Esophagus muscularis mucosa (tissue), 4 donors: ENCODE results near the gene BTNL8. TPM values are rescaled to one million over a fixed set of nuclear protein-coding genes. Genes with fewer than 3 reads are reported as not detected.
A peak's percentile ranks its signal among the peaks of the same experiment; 100 is the strongest.
"Not testable (repeated sequence)": the region's sequence is repeated elsewhere in the genome, so short reads cannot be mapped to it uniquely, and the experiment has no call there.

Source experiments
- DNase-seq: peaks from one replicate; pipeline ENCODE4 v3.0.0-alpha.2; 2017; ENCODE audit errors: extremely low spot score
- H3K27ac ChIP-seq, 4 donors: fragments of 200-600 bp; sonication (generic); replicated peaks in 1 of 4; 1 replicate in 3 of 4; 2 replicates in 1 of 4; pipeline ENCODE4 v1.5.1; 2016 to 2019; ENCODE audit warnings: mild to moderate bottlenecking in 1 of 4
- H3K27me3 ChIP-seq, 4 donors: fragments of 200-600 bp; sonication (generic); one replicate each; pipeline versions ENCODE4 v1.5.1 to v1.6.0; 2016 to 2019
- H3K36me3 ChIP-seq, 4 donors: fragments of 200-600 bp; sonication (generic); one replicate each; pipeline ENCODE4 v1.5.1; 2016 to 2019
- H3K4me1 ChIP-seq, 4 donors: fragments of 200-600 bp; sonication (generic); one replicate each; pipeline ENCODE4 v1.5.1; 2016 to 2019
- H3K4me3 ChIP-seq, 4 donors: fragments of 200-600 bp; sonication (generic); 1 replicate in 2 of 4; 2 replicates in 2 of 4; pipeline ENCODE4 v1.5.1; 2016 to 2019; ENCODE audit warnings: mild to moderate bottlenecking in 4 of 4, moderate library complexity in 1 of 4
- H3K9me3 ChIP-seq, 4 donors: fragments of 200-600 bp; sonication (generic); 1 replicate in 3 of 4; 2 replicates in 1 of 4; pipeline ENCODE4 v1.5.1; 2016 to 2019
- EP300 ChIP-seq: sonication (generic); formaldehyde crosslinking; IDR thresholded peaks from one replicate; pipeline ENCODE4 v1.6.1; 2017; ENCODE audit warnings: antibody characterized with exemption
- POLR2A ChIP-seq: fragments of 450-650 bp; IDR thresholded peaks from one replicate; pipeline ENCODE4 v1.6.1; 2017; ENCODE audit warnings: antibody characterized with exemption, moderate library complexity, mild to moderate bottlenecking, low read depth
- POLR2AphosphoS5 ChIP-seq, 2 donors: sonication (generic); formaldehyde crosslinking; IDR thresholded peaks; one replicate each; pipeline ENCODE4 v1.6.1; 2017; ENCODE audit warnings: antibody characterized with exemption in 2 of 2
- WGBS: methylation state at CpG from one replicate; pipeline ENCODE4 v1.1.5; 2018; 5-methylcytosine and 5-hydroxymethylcytosine counted together
- intact Hi-C: fragments of 100-400 bp; cut with DNase I; formaldehyde crosslinking; loops from one replicate; pipeline ENCODE4 v1.15.1; 2023
- total RNA-seq, 4 donors: library from RNA; depleted of rRNA; stranded (reverse); fragments of >200 nt; gene quantifications; one replicate each; pipeline versions ENCODE4 v1.1.0 to v1.2.1, GENCODE V29; 2016
- TF ChIP-seq, protein P1 (sequence below), 3 experiments: fragments of 200-600 bp in 2 of 3; fragments of 450-650 bp in 1 of 3; sonication (generic) in 2 of 3; IDR thresholded peaks; one replicate each; pipeline ENCODE4 v1.5.1; 2017 to 2019; ENCODE audit warnings: antibody characterized with exemption in 3 of 3, mild to moderate bottlenecking in 2 of 3, moderate library complexity in 1 of 3

Gene BTNL8
- total RNA-seq, 4 donors from 2014 or later: 0.17 to 0.58 (median 0.34) TPM; not detected in 1

DNA sequence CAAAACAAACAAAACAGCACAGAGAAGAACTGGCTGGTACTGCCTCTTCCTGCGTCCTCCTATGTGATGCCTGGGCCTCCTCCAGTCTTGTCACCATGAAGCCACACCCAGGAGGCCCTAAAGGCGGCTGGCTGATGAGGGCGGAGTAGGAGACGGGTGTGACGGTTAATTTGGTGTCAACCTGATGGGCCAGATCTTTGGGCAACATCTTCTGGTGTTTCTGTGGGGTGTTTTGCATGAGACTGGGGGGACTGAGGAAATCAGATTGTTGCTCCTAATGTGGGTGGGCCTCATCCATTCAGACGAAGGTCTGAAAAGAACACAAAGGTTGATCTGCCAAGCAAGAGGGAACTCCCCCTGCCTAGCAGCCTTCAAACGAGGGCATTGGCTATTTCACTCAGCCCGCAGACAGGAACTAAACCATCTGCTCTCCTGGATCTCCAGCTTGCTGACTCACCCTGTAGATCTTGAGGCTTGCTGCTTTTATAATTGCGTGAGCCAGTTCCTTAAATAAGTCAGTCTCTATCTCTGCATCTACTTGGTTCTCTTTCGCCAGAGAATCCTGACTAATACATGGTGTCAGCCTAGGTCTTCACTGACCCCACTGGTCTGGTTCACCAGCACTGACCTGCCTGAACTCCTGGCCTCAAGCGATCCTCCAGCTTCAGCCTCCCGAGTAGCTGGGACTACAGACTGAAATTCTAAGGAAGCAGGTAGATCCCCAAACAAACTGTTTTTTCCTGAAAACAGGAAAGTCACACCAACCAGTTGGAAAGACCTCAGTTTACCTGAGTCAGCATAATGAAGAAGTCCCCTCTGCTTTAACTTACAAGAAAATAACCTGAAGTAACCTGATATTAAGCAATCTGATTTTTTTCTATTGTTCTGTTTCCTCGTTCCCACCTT lies 25.1 kb upstream of the BTNL8 start:
- Histone ChIP-seq H3K27ac (peak overlapping the region; percentile 47 to 76 (median 73)), H3K27me3 (no peaks in the 10 kb centered on the region), H3K9me3 (no peaks in the 10 kb centered on the region), H3K4me1 (peaks cover 0 to 54% (median 36%) of the 10 kb centered on the region in 4 donors), H3K36me3 (no peaks in the 10 kb centered on the region), H3K4me3 (no peak overlapping the region)
- intact Hi-C loops: no loop called here
- WGBS: 71% methylated on average over 13 of the region's 13 CpGs
- peak; percentile 27 to 43 for TF ChIP-seq POLR2AphosphoS5 (IDR thresholded peaks at IDR 0.05)
- no peak for TF ChIP-seq POLR2A
- peak; percentile 83 for DNase-seq

DNA sequence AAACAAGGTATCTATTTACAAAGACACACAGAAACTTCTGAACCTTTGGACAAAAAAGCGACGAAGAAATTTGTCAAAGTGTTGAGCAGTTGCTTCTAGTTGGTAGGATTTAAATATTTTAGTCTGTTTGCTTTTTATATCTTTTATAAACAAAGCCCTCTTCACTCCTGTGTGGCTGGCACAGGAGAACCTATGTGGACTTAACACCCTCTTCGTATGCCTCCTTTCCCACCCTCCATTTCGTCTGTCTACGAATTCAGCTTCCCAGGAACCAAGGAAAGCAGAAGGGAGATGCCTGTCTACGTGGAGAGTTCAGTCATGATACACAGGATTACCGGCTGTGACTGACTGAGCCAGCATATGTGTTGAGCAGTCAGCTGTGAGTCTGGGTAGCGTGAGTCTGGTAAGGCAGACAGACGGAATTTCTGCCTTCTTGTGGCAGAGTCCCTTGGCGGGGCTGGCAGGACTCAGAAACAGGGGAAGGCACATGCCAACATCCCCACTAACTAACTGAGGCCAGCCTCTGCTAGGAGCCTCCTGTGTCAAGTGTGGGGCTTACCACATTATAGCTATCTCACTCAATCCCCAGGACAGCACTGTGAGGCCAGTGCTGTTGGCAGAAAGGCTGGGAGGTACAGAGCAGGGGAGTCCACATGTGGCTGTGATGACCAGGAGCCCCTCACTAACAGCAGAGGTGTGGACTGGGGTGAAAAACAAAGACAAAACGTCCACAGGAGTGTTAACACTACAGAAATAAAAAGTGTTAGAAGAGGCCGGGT lies 24.0 kb upstream of the BTNL8 start:
- TF ChIP-seq POLR2A (no peak), POLR2AphosphoS5 (IDR thresholded peaks at IDR 0.05) (peak in 1 of 2 donors; percentile 27), EP300 (no peak)
- TF ChIP-seq, protein P1, sequence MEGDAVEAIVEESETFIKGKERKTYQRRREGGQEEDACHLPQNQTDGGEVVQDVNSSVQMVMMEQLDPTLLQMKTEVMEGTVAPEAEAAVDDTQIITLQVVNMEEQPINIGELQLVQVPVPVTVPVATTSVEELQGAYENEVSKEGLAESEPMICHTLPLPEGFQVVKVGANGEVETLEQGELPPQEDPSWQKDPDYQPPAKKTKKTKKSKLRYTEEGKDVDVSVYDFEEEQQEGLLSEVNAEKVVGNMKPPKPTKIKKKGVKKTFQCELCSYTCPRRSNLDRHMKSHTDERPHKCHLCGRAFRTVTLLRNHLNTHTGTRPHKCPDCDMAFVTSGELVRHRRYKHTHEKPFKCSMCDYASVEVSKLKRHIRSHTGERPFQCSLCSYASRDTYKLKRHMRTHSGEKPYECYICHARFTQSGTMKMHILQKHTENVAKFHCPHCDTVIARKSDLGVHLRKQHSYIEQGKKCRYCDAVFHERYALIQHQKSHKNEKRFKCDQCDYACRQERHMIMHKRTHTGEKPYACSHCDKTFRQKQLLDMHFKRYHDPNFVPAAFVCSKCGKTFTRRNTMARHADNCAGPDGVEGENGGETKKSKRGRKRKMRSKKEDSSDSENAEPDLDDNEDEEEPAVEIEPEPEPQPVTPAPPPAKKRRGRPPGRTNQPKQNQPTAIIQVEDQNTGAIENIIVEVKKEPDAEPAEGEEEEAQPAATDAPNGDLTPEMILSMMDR (IDR thresholded peaks at IDR 0.05): no peak
- WGBS: 79% methylated on average over 12 of the region's 12 CpGs
- Histone ChIP-seq H3K9me3 (no peaks in the 10 kb centered on the region), H3K4me1 (peaks cover 0 to 44% (median 29%) of the 10 kb centered on the region in 4 donors), H3K27me3 (no peaks in the 10 kb centered on the region), H3K36me3 (no peaks in the 10 kb centered on the region), H3K27ac (peak overlapping the region; percentile 48 to 76 (median 73)), H3K4me3 (no peak overlapping the region)
- DNase-seq: no peak
- intact Hi-C loops: no loop called here

DNA sequence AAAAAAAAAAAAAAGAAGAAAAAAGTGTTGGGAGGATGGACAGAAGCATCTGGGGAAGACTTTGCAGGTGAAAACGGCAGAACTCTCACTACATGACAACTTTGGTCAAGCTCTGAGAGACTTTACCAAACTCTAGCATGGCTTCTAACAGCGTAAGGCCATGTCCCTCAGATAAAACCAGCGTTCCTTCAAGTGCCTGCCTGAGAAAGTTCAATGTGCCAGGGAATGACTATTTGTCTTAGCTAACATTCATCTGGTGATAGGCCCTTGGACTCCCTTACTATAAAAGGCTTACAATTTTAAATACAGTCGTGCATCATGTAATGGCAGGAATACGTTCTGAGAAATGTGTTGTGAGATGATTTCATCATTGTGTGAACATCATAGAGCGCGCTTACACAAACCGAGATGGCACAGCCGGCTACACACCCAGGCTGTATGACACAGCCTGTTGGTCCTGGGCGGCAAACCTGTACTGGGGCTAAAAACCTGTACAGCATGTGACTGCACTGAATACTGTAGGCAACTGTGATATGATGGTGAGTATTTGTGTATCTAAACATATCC lies 23.0 kb upstream of the BTNL8 start:
- no peaks in the 10 kb centered on the region for H3K27me3 ChIP-seq
- no peaks in the 10 kb centered on the region for H3K36me3 ChIP-seq
- TF ChIP-seq, protein P1 (IDR thresholded peaks at IDR 0.05): no peak
- TF ChIP-seq POLR2AphosphoS5 (IDR thresholded peaks at IDR 0.05) (peak; percentile 57 to 59), POLR2A (no peak), EP300 (peak; percentile 37)
- no peak overlapping the region for H3K4me3 ChIP-seq
- H3K27ac ChIP-seq: peak overlapping the region; percentile 48 to 76 (median 73)
- H3K4me1 ChIP-seq: peaks cover 0 to 34% (median 22%) of the 10 kb centered on the region in 4 donors
- WGBS: 78% methylated on average over 10 of the region's 10 CpGs
- no peaks in the 10 kb centered on the region for H3K9me3 ChIP-seq
- DNase-seq: no peak
- intact Hi-C loops: no loop called here

DNA sequence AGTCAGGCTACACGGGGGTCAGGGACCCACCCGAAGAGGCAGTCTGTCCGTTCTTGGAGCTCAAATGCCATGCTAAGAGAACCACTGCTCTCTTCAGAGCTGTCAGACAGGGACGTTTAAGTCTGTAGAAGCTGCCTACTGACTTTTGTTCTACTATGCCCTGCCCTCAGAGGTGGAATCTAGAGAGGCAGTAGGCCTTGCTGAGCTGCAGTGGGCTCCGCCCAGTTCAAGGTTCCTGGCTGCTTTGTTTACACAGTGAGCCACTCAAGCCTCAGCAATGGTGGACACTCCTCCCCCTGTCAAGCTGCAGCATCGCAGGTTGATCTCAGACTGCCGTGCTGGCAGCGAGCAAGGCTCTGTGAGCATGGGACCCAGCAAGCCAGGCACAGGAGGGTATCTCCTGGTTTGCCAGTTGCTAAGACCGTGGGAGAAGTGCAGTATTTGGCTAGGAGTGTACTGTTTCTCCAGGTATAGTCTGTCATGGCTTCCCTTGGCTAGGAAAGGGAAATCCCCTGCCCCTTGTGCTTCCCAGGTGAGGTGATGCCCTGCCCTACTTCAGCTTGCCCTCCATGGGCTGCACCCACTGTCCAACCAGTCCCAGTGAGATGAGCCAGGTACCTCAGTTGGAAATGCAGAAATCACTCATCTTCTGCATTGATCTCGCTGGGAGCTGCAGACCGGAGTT lies 13.0 kb upstream of the BTNL8 start:
- WGBS: 59% methylated on average over 7 of the region's 11 CpGs
- H3K27me3 ChIP-seq: peaks cover 0 to 28% (median 0%) of the 10 kb centered on the region in 4 donors
- DNase-seq, H3K9me3 ChIP-seq, H3K36me3 ChIP-seq, H3K27ac ChIP-seq, intact Hi-C loops, H3K4me3 ChIP-seq, H3K4me1 ChIP-seq: not testable (repeated sequence)

DNA sequence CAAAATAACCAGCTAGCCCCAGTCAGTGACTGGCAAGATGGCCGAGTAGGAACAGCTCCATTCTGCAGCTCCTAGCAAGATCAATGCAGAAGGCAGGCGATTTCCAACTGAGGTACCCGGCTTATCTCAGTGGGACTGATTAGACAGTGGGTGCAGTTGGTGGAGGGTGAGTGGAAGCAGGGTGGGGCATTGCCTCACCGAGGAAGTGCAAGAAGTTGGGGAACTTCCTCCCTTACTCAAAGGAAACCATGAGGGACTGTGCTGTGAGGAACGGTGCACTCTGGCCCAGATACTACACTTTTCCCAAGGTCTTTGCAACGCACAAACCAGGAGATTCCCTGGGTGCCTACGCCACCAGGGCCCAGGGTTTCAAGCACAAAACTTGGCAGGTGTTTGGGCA lies 9.6 kb upstream of the BTNL8 start:
- Histone ChIP-seq H3K9me3 (peaks cover 0 to 2% (median 0%) of the 10 kb centered on the region in 4 donors), H3K4me3 (no peak overlapping the region), H3K27ac (no peak overlapping the region), H3K4me1 (no peaks in the 10 kb centered on the region), H3K36me3 (no peaks in the 10 kb centered on the region), H3K27me3 (peaks cover 0 to 28% (median 0%) of the 10 kb centered on the region in 4 donors)
- DNase-seq: no peak
- no peak for TF ChIP-seq EP300
- no peak for TF ChIP-seq POLR2A
- TF ChIP-seq, protein P1 (IDR thresholded peaks at IDR 0.05): no peak
- TF ChIP-seq POLR2AphosphoS5 (IDR thresholded peaks at IDR 0.05): no peak
- intact Hi-C loops: no loop called here
- WGBS: 83% methylated on average over 7 of the region's 7 CpGs

DNA sequence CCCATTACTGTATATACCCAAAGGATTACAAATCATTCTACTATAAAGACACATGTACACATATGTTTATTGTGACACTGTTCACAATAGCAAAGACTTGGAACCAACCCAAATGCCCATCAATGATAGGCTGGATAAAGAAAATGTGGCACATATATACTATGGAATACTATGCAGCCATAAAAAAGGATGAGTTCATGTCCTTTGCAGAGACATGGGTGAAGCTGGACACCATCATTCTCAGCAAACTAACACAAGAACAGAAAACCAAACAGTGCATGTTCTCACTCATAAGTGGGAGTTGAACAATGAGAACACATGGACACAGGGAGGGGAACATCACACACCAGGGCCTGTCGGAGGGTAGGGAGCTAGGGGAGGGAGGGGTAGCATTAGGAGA lies 3.6 kb upstream of the BTNL8 start:
- intact Hi-C loops, DNase-seq, H3K27me3 ChIP-seq, H3K27ac ChIP-seq, H3K4me3 ChIP-seq, H3K9me3 ChIP-seq, H3K36me3 ChIP-seq, H3K4me1 ChIP-seq: not testable (repeated sequence)
- 90% methylated on average over 1 of the region's 1 CpG for WGBS
